WTC11 (cell line): ENCODE results near the gene SFT2D2. TPM values are rescaled to one million over a fixed set of nuclear protein-coding genes. Genes with fewer than 3 reads are reported as not detected.

Experiments
- ATAC-seq: fragments of 200-7000 bp; cut with Tn5 transposase; 2 replicates; pipeline ENCODE4 v1.10.0; 2021; ENCODE audit warnings: mild to moderate bottlenecking, moderate library complexity
- CTCF ChIA-PET: fragments of 300-600 bp; sonication (Branson Sonifier 250); formaldehyde crosslinking; loops from one replicate; lab custom pipeline; 2021; ENCODE audit warnings: antibody characterized with exemption; lab: Charles Lee
- POLR2A ChIA-PET: fragments of 350-600 bp; sonication (Branson Sonifier 250); formaldehyde crosslinking; loops from one replicate; lab custom pipeline; 2021; ENCODE audit warnings: antibody characterized with exemption; lab: Charles Lee
- DNase-seq: peaks from one replicate; pipeline ENCODE4 v3.0.0; 2021; ENCODE audit warnings: low spot score
- H3K27ac Mint-ChIP-seq: 2 replicates; pipeline ENCODE4 v1.8.0; 2021; ENCODE audit warnings: mixed read lengths
- H3K27me3 Mint-ChIP-seq: 2 replicates; pipeline ENCODE4 v1.8.0; 2021; ENCODE audit warnings: low read depth, mild to moderate bottlenecking, moderate library complexity, mixed read lengths
- H3K36me3 Mint-ChIP-seq: 2 replicates; pipeline ENCODE4 v1.8.0; 2021; ENCODE audit warnings: mixed read lengths
- H3K4me1 Mint-ChIP-seq: 2 replicates; pipeline ENCODE4 v1.8.0; 2022; ENCODE audit warnings: mixed read lengths
- H3K4me3 Mint-ChIP-seq: 2 replicates; pipeline ENCODE4 v1.8.0; 2021; ENCODE audit warnings: mild to moderate bottlenecking, moderate library complexity, mixed read lengths
- H3K9me3 Mint-ChIP-seq: 2 replicates; pipeline ENCODE4 v1.8.0; 2021; ENCODE audit warnings: mixed read lengths
- ARID4B ChIP-seq: sonication (generic); formaldehyde crosslinking; IDR thresholded peaks from 2 replicates; pipeline ENCODE4 v1.8.0; 2023; ENCODE audit warnings: missing genetic modification reagents, mild to moderate bottlenecking, borderline replicate concordance
- CREM ChIP-seq: sonication (generic); formaldehyde crosslinking; IDR thresholded peaks from 2 replicates; pipeline ENCODE4 v1.8.1; 2022; ENCODE audit warnings: mild to moderate bottlenecking, missing genetic modification reagents, moderate library complexity
- CTCF ChIP-seq: fragments of 200-600 bp; IDR thresholded peaks from 2 replicates; pipeline ENCODE4 v1.8.0; 2022; ENCODE audit warnings: antibody characterized with exemption
- E2F1 ChIP-seq: sonication (generic); formaldehyde crosslinking; IDR thresholded peaks from 2 replicates; pipeline ENCODE4 v1.8.0; 2022; ENCODE audit warnings: mild to moderate bottlenecking, missing genetic modification reagents
- ELF4 ChIP-seq: sonication (generic); formaldehyde crosslinking; IDR thresholded peaks from 2 replicates; pipeline ENCODE4 v1.8.1; 2022; ENCODE audit warnings: low read depth, mild to moderate bottlenecking, moderate library complexity, missing genetic modification reagents
- GABPB1 ChIP-seq: sonication (generic); formaldehyde crosslinking; IDR thresholded peaks from 2 replicates; pipeline ENCODE4 v1.8.1; 2023; ENCODE audit warnings: mild to moderate bottlenecking, missing genetic modification reagents
- IRF1 ChIP-seq: sonication (generic); formaldehyde crosslinking; IDR thresholded peaks from 2 replicates; pipeline ENCODE4 v1.8.0; 2023; ENCODE audit warnings: missing genetic modification reagents
- NR1H2 ChIP-seq: sonication (generic); formaldehyde crosslinking; IDR thresholded peaks from 2 replicates; pipeline ENCODE4 v1.9.0; 2021; ENCODE audit warnings: mild to moderate bottlenecking, moderate library complexity, missing genetic modification reagents
- NR3C1 ChIP-seq: sonication (generic); formaldehyde crosslinking; conservative IDR thresholded peaks from 2 replicates; pipeline ENCODE4 v1.8.1; 2023; ENCODE audit warnings: low read depth, mild to moderate bottlenecking, missing genetic modification reagents
- PRDM15 ChIP-seq: sonication (generic); formaldehyde crosslinking; IDR thresholded peaks from 2 replicates; pipeline ENCODE4 v1.8.0; 2022; ENCODE audit warnings: missing genetic modification reagents
- PRRX2 ChIP-seq: fragments of 250-450 bp; sonication (Bioruptor Pico); IDR thresholded peaks from 2 replicates; pipeline ENCODE4 v1.8.0; 2021; ENCODE audit warnings: mild to moderate bottlenecking
- RORB ChIP-seq: fragments of 250-450 bp; sonication (Bioruptor Pico); IDR thresholded peaks from 2 replicates; pipeline ENCODE4 v1.9.0; 2021; ENCODE audit warnings: mild to moderate bottlenecking
- SMAD3 ChIP-seq: sonication (generic); formaldehyde crosslinking; IDR thresholded peaks from 2 replicates; pipeline ENCODE4 v1.8.0; 2022; ENCODE audit warnings: missing genetic modification reagents, mild to moderate bottlenecking, borderline replicate concordance
- SMAD4 ChIP-seq: sonication (generic); formaldehyde crosslinking; IDR thresholded peaks from 2 replicates; pipeline ENCODE4 v1.8.0; 2022; ENCODE audit warnings: mild to moderate bottlenecking, missing genetic modification reagents
- TEAD1 ChIP-seq: sonication (generic); formaldehyde crosslinking; IDR thresholded peaks from 2 replicates; pipeline ENCODE4 v1.8.0; 2022; ENCODE audit warnings: mild to moderate bottlenecking, missing genetic modification reagents
- TEAD4 ChIP-seq: sonication (generic); formaldehyde crosslinking; IDR thresholded peaks from 2 replicates; pipeline ENCODE4 v1.8.0; 2022; ENCODE audit warnings: mild to moderate bottlenecking, missing genetic modification reagents
- ZNF138 ChIP-seq: sonication (generic); formaldehyde crosslinking; conservative IDR thresholded peaks from 2 replicates; pipeline ENCODE4 v1.8.1; 2022; ENCODE audit warnings: mild to moderate bottlenecking, moderate library complexity, missing genetic modification reagents
- ZNF425 ChIP-seq: fragments of 250-450 bp; sonication (Bioruptor Pico); conservative IDR thresholded peaks from 2 replicates; pipeline ENCODE4 v1.9.0; 2021; ENCODE audit warnings: mild to moderate bottlenecking
- total RNA-seq: library from RNA; stranded (reverse); gene quantifications from 3 replicates; pipeline ENCODE4 v1.2.3, GENCODE V29; 2021

The SFT2D2 gene
- total RNA-seq, 1 experiment from 2014 or later = 23.2 TPM

GRCh38 chr1:168265596-168265995 lies 39.8 kb downstream of the SFT2D2 start (continued):
- TF ChIP-seq ZNF425 (CRISPR knock-in tag) (no peak), NR3C1 (no peak), ARID4B (CRISPR knock-in tag) (no peak), RORB (CRISPR knock-in tag) (no peak), SMAD4 (CRISPR knock-in tag) (no peak)

- H3K9me3 Mint-ChIP-seq = peaks cover 18% of the 10 kb centered on the region
- H3K36me3 Mint-ChIP-seq = peaks cover 8% of the 10 kb centered on the region
- ChIA-PET CTCF (no interaction called here), POLR2A (no interaction called here)
- H3K27me3 Mint-ChIP-seq = no peaks in the 10 kb centered on the region
- DNase-seq = no peak
- peaks cover 3% of the 10 kb centered on the region for H3K4me1 Mint-ChIP-seq
- TF ChIP-seq PRRX2 (CRISPR knock-in tag) (no peak), TEAD4 (no peak), CREM (CRISPR knock-in tag) (no peak)
- H3K27ac Mint-ChIP-seq = no peak overlapping the region
- no peak overlapping the region for H3K4me3 Mint-ChIP-seq
- ATAC-seq = no peak
These were observed 40.9 kb downstream of the SFT2D2 start for GRCh38 chr1:168266644-168267186.

GRCh38 chr1:168271636-168272035 lies 45.8 kb downstream of the SFT2D2 start:
- TF ChIP-seq NR1H2 (CRISPR knock-in tag) (no peak), ELF4 (no peak)
- ChIA-PET CTCF (no interaction called here), POLR2A (no interaction called here)
- ATAC-seq (no peak), DNase-seq (no peak)
- Mint-ChIP-seq H3K27ac (no peak overlapping the region), H3K4me3 (no peak overlapping the region), H3K9me3 (peaks cover 11% of the 10 kb centered on the region), H3K4me1 (peaks cover 3% of the 10 kb centered on the region; the same call in 1 of the 2 replicates), H3K36me3 (no peaks in the 10 kb centered on the region), H3K27me3 (no peaks in the 10 kb centered on the region)

- no peaks in the 10 kb centered on the region for H3K27me3 Mint-ChIP-seq
- H3K9me3 Mint-ChIP-seq = peaks cover 17% of the 10 kb centered on the region
- POLR2A ChIA-PET = no interaction called here
- H3K36me3 Mint-ChIP-seq = no peaks in the 10 kb centered on the region
- DNase-seq (no peak), ATAC-seq (no peak)
- H3K27ac Mint-ChIP-seq = no peak overlapping the region
- CTCF ChIA-PET = no interaction called here
- H3K4me3 Mint-ChIP-seq = no peak overlapping the region
- peaks cover 3% of the 10 kb centered on the region; the same call in 1 of the 2 replicates for H3K4me1 Mint-ChIP-seq
- TF ChIP-seq CTCF (no peak), GABPB1 (CRISPR knock-in tag) (no peak), ZNF138 (CRISPR knock-in tag) (no peak), SMAD3 (CRISPR knock-in tag) (no peak), PRDM15 (no peak), TEAD1 (CRISPR knock-in tag) (no peak), IRF1 (CRISPR knock-in tag) (no peak), E2F1 (CRISPR knock-in tag) (no peak)
These were observed 47.8 kb downstream of the SFT2D2 start for GRCh38 chr1:168273575-168273974.
